Esophagus squamous epithelium (tissue), 4 donors: ENCODE data around the gene RPL37.

Experiments
- CTCF ChIP-seq, 6 experiments: fragments of 450-650 bp in 4 of 6; fragments of 200-600 bp in 2 of 6; sonication (generic) in 2 of 6; IDR thresholded peaks; one replicate each; pipeline ENCODE4 v1.5.1; 2016 to 2019; ENCODE audit warnings: antibody characterized with exemption in 6 of 6, mild to moderate bottlenecking in 4 of 6, moderate library complexity in 4 of 6
- POLR2A ChIP-seq, 4 donors: fragments of 450-650 bp; IDR thresholded peaks; one replicate each; pipeline ENCODE4 v1.6.1; 2017; ENCODE audit warnings: antibody characterized with exemption in 4 of 4, mild to moderate bottlenecking in 4 of 4, moderate library complexity in 3 of 4

- TF ChIP-seq POLR2A (IDR thresholded peaks at IDR 0.05) (no peak), CTCF (IDR thresholded peaks at IDR 0.05) (no peak)
These were observed 53.1 kb downstream of the RPL37 start for GRCh38 chr5:40781843-40782409.
